Prostate gland (tissue), 2 donors: ENCODE data around the gene PIGU. TPM values are rescaled to one million over a fixed set of nuclear protein-coding genes. Genes with fewer than 3 reads are reported as not detected.

ENCODE experiments used
- DNase-seq: peaks from one replicate; pipeline ENCODE4 v3.0.0-alpha.2; 2019; ENCODE audit warnings: low spot score
- H3K27ac ChIP-seq, 2 donors: fragments of 200-600 bp; sonication (generic); 2 replicates each; pipeline ENCODE4 v1.5.1; 2017 to 2019
- H3K27me3 ChIP-seq: fragments of 200-600 bp; sonication (generic); replicated peaks from 2 replicates; pipeline ENCODE4 v1.5.1; 2019; ENCODE audit not compliant: insufficient read depth
- H3K36me3 ChIP-seq, 2 donors: fragments of 200-600 bp; sonication (generic); 1 replicate in 1 of 2; 2 replicates in 1 of 2; pipeline versions ENCODE4 v1.5.1 to v1.8.1; 2017 to 2019
- H3K4me1 ChIP-seq: fragments of 200-600 bp; sonication (generic); replicated peaks from 2 replicates; pipeline ENCODE4 v1.5.1; 2019
- H3K4me3 ChIP-seq, 2 donors: fragments of 200-600 bp; sonication (generic); 2 replicates each; pipeline ENCODE4 v1.5.1; 2017 to 2019
- H3K9me3 ChIP-seq: fragments of 200-600 bp; sonication (generic); 2 replicates; pipeline ENCODE4 v1.5.1; 2017
- CTCF ChIP-seq, 4 experiments: fragments of 200-600 bp in 2 of 4; fragments of 450-650 bp in 2 of 4; sonication (generic) in 2 of 4; IDR thresholded peaks; 1 replicate in 3 of 4; 2 replicates in 1 of 4; pipeline ENCODE4 v1.5.1; 2016 to 2019; ENCODE audit warnings: antibody characterized with exemption in 4 of 4, mild to moderate bottlenecking in 2 of 4, moderate library complexity in 2 of 4
- POLR2A ChIP-seq: fragments of 450-650 bp; IDR thresholded peaks from one replicate; pipeline ENCODE4 v1.6.1; 2016; ENCODE audit warnings: antibody characterized with exemption, mild to moderate bottlenecking
- POLR2AphosphoS5 ChIP-seq: sonication (generic); formaldehyde crosslinking; IDR thresholded peaks from one replicate; pipeline ENCODE4 v1.6.1; 2017; ENCODE audit warnings: antibody characterized with exemption
- WGBS: methylation state at CpG from one replicate; pipeline ENCODE4 v1.1.5; 2018; 5-methylcytosine and 5-hydroxymethylcytosine counted together
- intact Hi-C: fragments of 100-400 bp; cut with DNase I; formaldehyde crosslinking; loops from one replicate; pipeline ENCODE4 v1.14.2; 2022
- total RNA-seq, 2 donors: library from RNA; depleted of rRNA; stranded (reverse); fragments of >200 nt; gene quantifications; one replicate each; pipeline ENCODE4 v1.1.0, GENCODE V29; 2016

The PIGU gene
- total RNA-seq, 2 donors from 2014 or later: 18.2 to 26.4 TPM

- H3K4me3 ChIP-seq: no peak overlapping the region
- no peak for TF ChIP-seq POLR2A
- TF ChIP-seq CTCF (IDR thresholded peaks at IDR 0.05): no peak
- TF ChIP-seq POLR2AphosphoS5: no peak
- 96% methylated on average over 5 of the region's 5 CpGs for WGBS
- H3K27me3 ChIP-seq: no peaks in the 10 kb centered on the region
- H3K4me1 ChIP-seq: no peaks in the 10 kb centered on the region
- intact Hi-C loops: no loop called here
- no peaks in the 10 kb centered on the region for H3K36me3 ChIP-seq
- no peaks in the 10 kb centered on the region for H3K9me3 ChIP-seq
- DNase-seq: no peak
- H3K27ac ChIP-seq: no peak overlapping the region
Measured at GRCh38 chr20:34574426-34574825, 102.5 kb downstream of the PIGU start.

GRCh38 chr20:34573541-34574300 is 103.2 kb downstream of the PIGU start:
- H3K36me3 ChIP-seq: no peaks in the 10 kb centered on the region
- no peak overlapping the region for H3K4me3 ChIP-seq
- H3K9me3 ChIP-seq: no peaks in the 10 kb centered on the region
- WGBS: 90% methylated on average over 7 of the region's 7 CpGs
- TF ChIP-seq POLR2A (no peak), POLR2AphosphoS5 (no peak), CTCF (IDR thresholded peaks at IDR 0.05) (no peak)
- intact Hi-C loops: no loop called here
- H3K4me1 ChIP-seq: no peaks in the 10 kb centered on the region
- H3K27me3 ChIP-seq: no peaks in the 10 kb centered on the region
- no peak for DNase-seq
- no peak overlapping the region for H3K27ac ChIP-seq

- no peaks in the 10 kb centered on the region for H3K27me3 ChIP-seq
- no peak for TF ChIP-seq POLR2A
- TF ChIP-seq CTCF (IDR thresholded peaks at IDR 0.05): no peak
- no peak for TF ChIP-seq POLR2AphosphoS5
- no peaks in the 10 kb centered on the region for H3K4me1 ChIP-seq
- no peaks in the 10 kb centered on the region for H3K9me3 ChIP-seq
- no peak overlapping the region for H3K4me3 ChIP-seq
- DNase-seq: no peak
- WGBS: 82% methylated on average over 5 of the region's 5 CpGs
- intact Hi-C loops: no loop called here
- no peak overlapping the region for H3K27ac ChIP-seq
- H3K36me3 ChIP-seq: no peaks in the 10 kb centered on the region
Measured at GRCh38 chr20:34571753-34572152, 105.1 kb downstream of the PIGU start.

GRCh38 chr20:34570859-34571306 is 106.0 kb downstream of the PIGU start:
- H3K36me3 ChIP-seq: no peaks in the 10 kb centered on the region
- no peaks in the 10 kb centered on the region for H3K9me3 ChIP-seq
- WGBS: 72% methylated on average over 3 of the region's 3 CpGs
- TF ChIP-seq POLR2A: no peak
- TF ChIP-seq POLR2AphosphoS5: no peak
- H3K27ac ChIP-seq: no peak overlapping the region
- H3K4me3 ChIP-seq: no peak overlapping the region
- H3K27me3 ChIP-seq: no peaks in the 10 kb centered on the region
- DNase-seq: no peak
- no peaks in the 10 kb centered on the region for H3K4me1 ChIP-seq
- intact Hi-C loops: no loop called here

GRCh38 chr20:34569598-34569997 is 107.3 kb downstream of the PIGU start:
- no peak overlapping the region for H3K27ac ChIP-seq
- WGBS: 88% methylated on average over 2 of the region's 2 CpGs
- H3K27me3 ChIP-seq: no peaks in the 10 kb centered on the region
- no peak for DNase-seq
- H3K9me3 ChIP-seq: no peaks in the 10 kb centered on the region
- no peaks in the 10 kb centered on the region for H3K36me3 ChIP-seq
- TF ChIP-seq CTCF (IDR thresholded peaks at IDR 0.05) (no peak), POLR2A (no peak), POLR2AphosphoS5 (no peak)
- intact Hi-C loops: no loop called here
- no peaks in the 10 kb centered on the region for H3K4me1 ChIP-seq
- no peak overlapping the region for H3K4me3 ChIP-seq
